Caco-2 (cell line): ENCODE measurements around the gene PQBP1. TPM values are rescaled to one million over a fixed set of nuclear protein-coding genes. Genes with fewer than 3 reads are reported as not detected.

Experiments
- BruUV-seq: library from RNA; stranded (reverse); fragments of 400-500 nt; replicated peaks from 2 replicates; lab custom pipeline; 2021; lab: Mats Ljungman, UMichigan
- CTCF ChIA-PET: fragments of 300-600 bp; sonication (Branson Sonifier 250); formaldehyde crosslinking; loops from one replicate; lab custom pipeline; 2022; ENCODE audit warnings: antibody characterized with exemption; lab: Charles Lee
- POLR2A ChIA-PET: fragments of 300-600 bp; sonication (Branson Sonifier 250); formaldehyde crosslinking; loops from one replicate; lab custom pipeline; 2022; ENCODE audit warnings: antibody characterized with exemption; lab: Charles Lee
- DNase-seq, 2 experiments: peaks; one replicate each; pipeline versions ENCODE4 v3.0.0 to v3.0.0-alpha.2; 2020 to 2022
- H3K27me3 ChIP-seq: replicated peaks from 2 replicates; pipeline ENCODE4 v1.6.0; 2011; ENCODE audit warnings: low read length; ENCODE audit not compliant: control insufficient read depth, insufficient read depth
- H3K36me3 ChIP-seq: 2 replicates; pipeline ENCODE4 v1.5.1; 2011; ENCODE audit warnings: low read length; ENCODE audit not compliant: control insufficient read depth, insufficient read depth
- H3K4me1 ChIP-seq: fragments of 250-450 bp; sonication (Bioruptor Pico); 2 replicates; pipeline ENCODE4 v1.5.1; 2020; ENCODE audit warnings: mild to moderate bottlenecking
- H3K4me3 ChIP-seq: 2 replicates; pipeline ENCODE4 v1.5.1; 2011; ENCODE audit warnings: low read depth, mild to moderate bottlenecking, control low read depth, low read length
- H3K9me3 ChIP-seq: fragments of 250-450 bp; sonication (Bioruptor Pico); 2 replicates; pipeline ENCODE4 v1.5.1; 2020; ENCODE audit warnings: mild to moderate bottlenecking, moderate library complexity
- H3K27ac Mint-ChIP-seq: one replicate; pipeline ENCODE4 v1.8.0; 2022; ENCODE audit warnings: mixed read lengths; ENCODE audit not compliant: unreplicated experiment
- H3K27me3 Mint-ChIP-seq: one replicate; pipeline ENCODE4 v1.8.0; 2022; ENCODE audit warnings: mixed read lengths; ENCODE audit not compliant: insufficient read depth, unreplicated experiment
- H3K36me3 Mint-ChIP-seq: one replicate; pipeline ENCODE4 v1.8.0; 2022; ENCODE audit warnings: mild to moderate bottlenecking, mixed read lengths; ENCODE audit not compliant: insufficient read depth, unreplicated experiment
- H3K4me1 Mint-ChIP-seq: one replicate; pipeline ENCODE4 v1.8.0; 2022; ENCODE audit warnings: low read depth, mixed read lengths; ENCODE audit not compliant: unreplicated experiment
- H3K4me3 Mint-ChIP-seq: one replicate; pipeline ENCODE4 v1.8.0; 2022; ENCODE audit warnings: mild to moderate bottlenecking, moderate library complexity, mixed read lengths; ENCODE audit not compliant: unreplicated experiment
- H3K9me3 Mint-ChIP-seq: one replicate; pipeline ENCODE4 v1.8.0; 2022; ENCODE audit warnings: mixed read lengths; ENCODE audit not compliant: unreplicated experiment
- CTCF ChIP-seq, 2 experiments: fragments of 200-600 bp in 1 of 2; IDR thresholded peaks; 1 replicate in 1 of 2; 2 replicates in 1 of 2; pipeline versions ENCODE4 v1.5.1 to v1.8.0; 2011 to 2022; ENCODE audit warnings: antibody characterized with exemption in 1 of 2, control low read depth in 1 of 2, inconsistent platforms in 1 of 2, low read depth in 1 of 2, low read length in 1 of 2, mild to moderate bottlenecking in 1 of 2, moderate library complexity in 1 of 2; ENCODE audit not compliant: insufficient read depth in 1 of 2, severe bottlenecking in 1 of 2, unreplicated experiment in 1 of 2
- intact Hi-C: fragments of 100-400 bp; cut with micrococcal nuclease; formaldehyde crosslinking; loops from one replicate; pipeline ENCODE4 v1.10.0; 2022; ENCODE audit not compliant: unreplicated experiment
- total RNA-seq: library from RNA; stranded (reverse); gene quantifications from 2 replicates; pipeline ENCODE4 v1.2.3, GENCODE V29; 2022

The PQBP1 gene
- total RNA-seq, 1 experiment from 2014 or later: 114 TPM

GRCh38 chrX:48927736-48928382 lies 30.1 kb downstream of the PQBP1 start:
- CTCF ChIA-PET: no interaction called here

GRCh38 chrX:48933757-48934156 lies 36.0 kb downstream of the PQBP1 start:
- H3K27me3 ChIP-seq: no peaks in the 10 kb centered on the region
- no peak for TF ChIP-seq CTCF (IDR thresholded peaks at IDR 0.05; ENCODE audit: insufficient read depth in 1 of 2, low read depth in 1 of 2, low read length in 1 of 2, severe bottlenecking in 1 of 2, unreplicated experiment in 1 of 2)
- H3K36me3 Mint-ChIP-seq: peaks cover 35% of the 10 kb centered on the region
- H3K4me3 ChIP-seq: no peak overlapping the region
- DNase-seq: no peak
- no peaks in the 10 kb centered on the region for H3K27me3 Mint-ChIP-seq
- no peak overlapping the region for H3K4me3 Mint-ChIP-seq
- H3K9me3 ChIP-seq: no peaks in the 10 kb centered on the region
- no peaks in the 10 kb centered on the region for H3K4me1 Mint-ChIP-seq
- no peaks in the 10 kb centered on the region for H3K9me3 Mint-ChIP-seq
- BruUV-seq: no TSS peak
- no peak overlapping the region for H3K27ac Mint-ChIP-seq
- H3K4me1 ChIP-seq: no peaks in the 10 kb centered on the region
- ChIA-PET POLR2A (no interaction called here), CTCF (no interaction called here)
- intact Hi-C loops: no loop called here
- H3K36me3 ChIP-seq: no peaks in the 10 kb centered on the region

More at GRCh38 chrX:48927736-48928382, 30.1 kb downstream of the PQBP1 start:
- Histone ChIP-seq H3K9me3 (no peaks in the 10 kb centered on the region), H3K36me3 (no peaks in the 10 kb centered on the region; the same call in 1 of the 2 replicates), H3K27me3 (no peaks in the 10 kb centered on the region), H3K4me1 (no peaks in the 10 kb centered on the region), H3K4me3 (no peak overlapping the region)
- no peak overlapping the region for H3K27ac Mint-ChIP-seq
- DNase-seq: no peak
- H3K36me3 Mint-ChIP-seq: peaks cover 32% of the 10 kb centered on the region
- H3K4me3 Mint-ChIP-seq: no peak overlapping the region
- H3K4me1 Mint-ChIP-seq: no peaks in the 10 kb centered on the region
- no peak for TF ChIP-seq CTCF (IDR thresholded peaks at IDR 0.05; ENCODE audit: insufficient read depth in 1 of 2, low read depth in 1 of 2, low read length in 1 of 2, severe bottlenecking in 1 of 2, unreplicated experiment in 1 of 2)
- POLR2A ChIA-PET: no interaction called here
- intact Hi-C loops: no loop called here
- no TSS peak for BruUV-seq
- no peaks in the 10 kb centered on the region for H3K27me3 Mint-ChIP-seq
- no peaks in the 10 kb centered on the region for H3K9me3 Mint-ChIP-seq

GRCh38 chrX:48934581-48935300 lies 37.0 kb downstream of the PQBP1 start:
- no peaks in the 10 kb centered on the region for H3K4me1 Mint-ChIP-seq
- peaks cover 39% of the 10 kb centered on the region for H3K36me3 Mint-ChIP-seq
- BruUV-seq: no TSS peak
- Histone ChIP-seq H3K9me3 (no peaks in the 10 kb centered on the region), H3K36me3 (no peaks in the 10 kb centered on the region; the same call in 1 of the 2 replicates), H3K4me1 (no peaks in the 10 kb centered on the region), H3K4me3 (no peak overlapping the region), H3K27me3 (no peaks in the 10 kb centered on the region)
- H3K4me3 Mint-ChIP-seq: no peak overlapping the region
- no peak overlapping the region for H3K27ac Mint-ChIP-seq
- TF ChIP-seq CTCF (IDR thresholded peaks at IDR 0.05; ENCODE audit: insufficient read depth in 1 of 2, low read depth in 1 of 2, low read length in 1 of 2, severe bottlenecking in 1 of 2, unreplicated experiment in 1 of 2): no peak
- intact Hi-C loops: no loop called here
- ChIA-PET POLR2A (no interaction called here), CTCF (no interaction called here)
- no peaks in the 10 kb centered on the region for H3K9me3 Mint-ChIP-seq
- H3K27me3 Mint-ChIP-seq: no peaks in the 10 kb centered on the region
- no peak for DNase-seq
